HG02642 (cell line): ENCODE results near the gene G3BP1.
"Not testable (repeated sequence)": the region's sequence is repeated elsewhere in the genome, so short reads cannot be mapped to it uniquely, and the experiment has no call there.

Experiments
- ATAC-seq: cut with Tn5 transposase; IDR thresholded peaks from one replicate; pipeline ENCODE4 v1.9.1; 2021; ENCODE audit warnings: mild to moderate bottlenecking; ENCODE audit not compliant: unreplicated experiment, poor library complexity

Gene G3BP1

GRCh38 chr5:151847871-151848270, 76.1 kb downstream of the G3BP1 start:
- no peak for ATAC-seq

GRCh38 chr5:151855701-151856100, 83.9 kb downstream of the G3BP1 start:
- no peak for ATAC-seq

- ATAC-seq, result no peak
Observed at GRCh38 chr5:151856861-151857260, 85.1 kb downstream of the G3BP1 start.

GRCh38 chr5:151860867-151861266, 89.1 kb downstream of the G3BP1 start:
- not testable (repeated sequence) for ATAC-seq
